H1 (cell line): ENCODE measurements around the gene GMNN. TPM values are rescaled to one million over a fixed set of nuclear protein-coding genes. Genes with fewer than 3 reads are reported as not detected.
A peak's percentile ranks its signal among the peaks of the same experiment; 100 is the strongest.

Experiments
- CTCF ChIA-PET: fragments of 300-600 bp; sonication (Branson Sonifier 250); formaldehyde crosslinking; loops from one replicate; lab custom pipeline; 2021; ENCODE audit not compliant: partially characterized antibody; lab: Charles Lee
- POLR2A ChIA-PET: fragments of 300-600 bp; sonication (Branson Sonifier 250); formaldehyde crosslinking; loops from one replicate; lab custom pipeline; 2021; ENCODE audit warnings: inconsistent platforms; ENCODE audit not compliant: partially characterized antibody; lab: Charles Lee
- DNase-seq, 2 experiments: peaks; one replicate each; pipeline versions ENCODE4 v3.0.0 to v3.0.0-alpha.2; 2010 to 2022; ENCODE audit warnings: low spot score in 2 of 2, low read depth in 1 of 2, mixed read lengths in 1 of 2
- FAIRE-seq: peaks from 2 replicates; lab custom pipeline; 2011; peaks lifted over from hg19 to GRCh38; lab: Jason Lieb, UNC
- H2AFZ ChIP-seq: 2 replicates; pipeline ENCODE4 v1.8.1; 2012; ENCODE audit warnings: low read length, inconsistent platforms
- H2AK5ac ChIP-seq: 2 replicates; pipeline ENCODE4 v1.6.1; 2013; ENCODE audit warnings: low read depth, low read length
- H2BK120ac ChIP-seq: replicated peaks from 2 replicates; pipeline ENCODE3; 2013; ENCODE audit warnings: low read depth, low read length, inconsistent platforms
- H2BK12ac ChIP-seq: 2 replicates; pipeline ENCODE4 v1.6.1; 2013; ENCODE audit warnings: low read depth, low read length
- H2BK15ac ChIP-seq: 2 replicates; pipeline ENCODE4 v1.6.1; 2013; ENCODE audit warnings: low read length
- H2BK20ac ChIP-seq: 2 replicates; pipeline ENCODE4 v1.6.1; 2013; ENCODE audit warnings: low read length
- H2BK5ac ChIP-seq: 2 replicates; pipeline ENCODE4 v1.6.1; 2013; ENCODE audit warnings: low read depth, low read length
- H3K14ac ChIP-seq: 2 replicates; pipeline ENCODE4 v1.6.1; 2013; ENCODE audit warnings: inconsistent platforms; ENCODE audit not compliant: insufficient read length
- H3K18ac ChIP-seq: 2 replicates; pipeline ENCODE4 v1.6.1; 2013; ENCODE audit warnings: low read length; ENCODE audit errors: extremely low read depth
- H3K23ac ChIP-seq: 2 replicates; pipeline ENCODE4 v1.6.1; 2013; ENCODE audit warnings: inconsistent platforms; ENCODE audit not compliant: insufficient read length
- H3K23me2 ChIP-seq: 2 replicates; pipeline ENCODE4 v1.6.1; 2013; ENCODE audit warnings: low read depth, low read length
- H3K27ac ChIP-seq: 2 replicates; pipeline ENCODE4 v1.6.1; 2011; ENCODE audit warnings: low read depth, low read length, inconsistent platforms
- H3K27me3 ChIP-seq, 4 experiments: replicated peaks in 1 of 4; 1 replicate in 1 of 4; 2 replicates in 3 of 4; pipeline versions ENCODE4 v1.6.1 to v1.8.1; 2011 to 2013; ENCODE audit warnings: low read length in 3 of 4, mild to moderate bottlenecking in 3 of 4, inconsistent platforms in 2 of 4, mixed read lengths in 2 of 4, moderate library complexity in 1 of 4; ENCODE audit not compliant: control insufficient read depth in 3 of 4, insufficient read depth in 3 of 4; ENCODE audit errors: extremely low read depth in 1 of 4
- H3K36me3 ChIP-seq, 4 experiments: 2 replicates each; pipeline versions ENCODE4 v1.6.1 to v1.8.1; 2011 to 2013; ENCODE audit warnings: mild to moderate bottlenecking in 4 of 4, low read length in 3 of 4, moderate library complexity in 2 of 4, control low read depth in 1 of 4, inconsistent platforms in 1 of 4; ENCODE audit not compliant: insufficient read depth in 4 of 4, control insufficient read depth in 2 of 4
- H3K4ac ChIP-seq: replicated peaks from 2 replicates; pipeline ENCODE3; 2013; ENCODE audit warnings: low read length, low read depth, mixed read lengths, inconsistent platforms; ENCODE audit not compliant: insufficient read length
- H3K4me1 ChIP-seq, 4 experiments: replicated peaks in 1 of 4; 1 replicate in 1 of 4; 2 replicates in 3 of 4; pipeline versions ENCODE4 v1.6.1 to v1.8.1; 2011 to 2013; ENCODE audit warnings: low read length in 3 of 4, inconsistent platforms in 2 of 4, mixed read lengths in 1 of 4; ENCODE audit not compliant: insufficient read depth in 4 of 4, control insufficient read depth in 3 of 4
- H3K4me2 ChIP-seq, 2 experiments: 2 replicates each; pipeline versions ENCODE4 v1.6.1 to v1.8.1; 2011 to 2013; ENCODE audit warnings: low read depth in 2 of 2, low read length in 2 of 2, control low read depth in 1 of 2, inconsistent platforms in 1 of 2, mild to moderate bottlenecking in 1 of 2; ENCODE audit not compliant: insufficient read depth in 1 of 2
- H3K4me3 ChIP-seq, 4 experiments: fragments of 200-600, 300-600 bp in 1 of 4; sonication (generic), shearing (Covaris generic), sonication (Bioruptor Twin) in 1 of 4; 2 replicates each; pipeline versions ENCODE4 v1.5.1 to v1.8.1; 2011 to 2016; ENCODE audit warnings: low read length in 4 of 4, low read depth in 3 of 4, control low read depth in 2 of 4, inconsistent platforms in 2 of 4, mild to moderate bottlenecking in 2 of 4, mixed read lengths in 1 of 4, moderate library complexity in 1 of 4; ENCODE audit not compliant: insufficient read depth in 2 of 4; ENCODE audit errors: extremely low read depth in 1 of 4
- H3K56ac ChIP-seq: replicated peaks from 2 replicates; pipeline ENCODE3; 2013; ENCODE audit warnings: low read depth, mild to moderate bottlenecking, mixed read lengths, low read length, inconsistent platforms; ENCODE audit not compliant: insufficient read length
- H3K79me1 ChIP-seq: 2 replicates; pipeline ENCODE4 v1.6.1; 2013; ENCODE audit warnings: low read depth, low read length, control low read depth
- H3K79me2 ChIP-seq, 2 experiments: 2 replicates each; pipeline versions ENCODE4 v1.6.1 to v1.8.1; 2012 to 2013; ENCODE audit warnings: low read length in 2 of 2, mild to moderate bottlenecking in 2 of 2, inconsistent platforms in 1 of 2; ENCODE audit not compliant: insufficient read depth in 2 of 2, control insufficient read depth in 1 of 2
- H3K9ac ChIP-seq, 4 experiments: replicated peaks in 1 of 4; 1 replicate in 1 of 4; 2 replicates in 3 of 4; pipeline versions ENCODE4 v1.6.1 to v1.8.1; 2011 to 2013; ENCODE audit warnings: low read depth in 3 of 4, low read length in 3 of 4, control low read depth in 2 of 4, mild to moderate bottlenecking in 2 of 4, moderate library complexity in 2 of 4, inconsistent platforms in 1 of 4; ENCODE audit errors: extremely low read depth in 1 of 4
- H3K9me3 ChIP-seq, 2 experiments: 2 replicates each; pipeline versions ENCODE4 v1.6.1 to v1.8.1; 2012 to 2013; ENCODE audit warnings: mild to moderate bottlenecking in 2 of 2, moderate library complexity in 2 of 2, control low read depth in 1 of 2, inconsistent platforms in 1 of 2, low read depth in 1 of 2, low read length in 1 of 2, mixed read lengths in 1 of 2; ENCODE audit not compliant: insufficient read depth in 2 of 2
- H4K20me1 ChIP-seq, 2 experiments: replicated peaks in 1 of 2; 2 replicates each; pipeline versions ENCODE3 to v1.8.1; 2011 to 2013; ENCODE audit warnings: inconsistent platforms in 2 of 2, low read length in 2 of 2, mild to moderate bottlenecking in 1 of 2; ENCODE audit not compliant: insufficient read depth in 2 of 2, control insufficient read depth in 1 of 2
- H4K5ac ChIP-seq: 2 replicates; pipeline ENCODE4 v1.6.1; 2013; ENCODE audit warnings: low read length, low read depth, mixed read lengths, inconsistent platforms; ENCODE audit not compliant: insufficient read length
- H4K8ac ChIP-seq: 2 replicates; pipeline ENCODE4 v1.8.0; 2013; ENCODE audit warnings: mild to moderate bottlenecking, moderate library complexity, low read length, inconsistent platforms; ENCODE audit not compliant: insufficient read depth; ENCODE audit errors: extremely low read depth
- H4K91ac ChIP-seq: replicated peaks from 2 replicates; pipeline ENCODE3; 2013; ENCODE audit warnings: low read length, mixed read lengths, inconsistent platforms; ENCODE audit not compliant: insufficient read length
- CHD2 ChIP-seq: IDR thresholded peaks from 2 replicates; pipeline ENCODE4 v1.6.1; 2012; ENCODE audit warnings: low read length, improper control_type of control experiment
- E2F6 ChIP-seq: IDR thresholded peaks from 2 replicates; pipeline ENCODE4 v1.6.1; 2012; ENCODE audit warnings: inconsistent platforms
- GTF2F1 ChIP-seq: IDR thresholded peaks from 2 replicates; pipeline ENCODE4 v1.6.1; 2012; ENCODE audit warnings: low read depth, low read length, improper control_type of control experiment, borderline replicate concordance
- KDM1A ChIP-seq: fragments of 200-600, 300-600 bp; sonication (generic); IDR thresholded peaks from 2 replicates; pipeline ENCODE4 v1.7.1; 2016; ENCODE audit warnings: mild to moderate bottlenecking, low read length, borderline replicate concordance
- SIN3A ChIP-seq, 2 experiments: IDR thresholded peaks in 1 of 2; conservative IDR thresholded peaks in 1 of 2; 2 replicates each; pipeline ENCODE4 v1.6.1; 2011 to 2012; ENCODE audit warnings: low read length in 2 of 2, improper control_type of control experiment in 1 of 2, low read depth in 1 of 2, mild to moderate bottlenecking in 1 of 2
- TEAD4 ChIP-seq: IDR thresholded peaks from 2 replicates; pipeline ENCODE4 v1.6.1; 2012; ENCODE audit warnings: low read depth, low read length, inconsistent platforms, mixed read lengths
- YY1 ChIP-seq: IDR thresholded peaks from 2 replicates; pipeline ENCODE4 v1.6.1; 2011; ENCODE audit warnings: low read depth, mild to moderate bottlenecking, low read length
- WGBS, 2 experiments: shearing (Covaris generic) in 1 of 2; methylation state at CpG; one replicate each; pipeline versions ENCODE4 v1.1.6 to v1.1.7; 2013 to 2015; ENCODE audit warnings: low lambda C conversion rate in 2 of 2, mixed read lengths in 2 of 2, inconsistent platforms in 1 of 2, low coverage in 1 of 2, missing lambda C conversion rate in 1 of 2; ENCODE audit not compliant: insufficient replicate concordance in 2 of 2, insufficient coverage in 1 of 2, insufficient read length in 1 of 2; ENCODE audit errors: extremely low coverage in 1 of 2, missing lambda C conversion rate in 1 of 2; 5-methylcytosine and 5-hydroxymethylcytosine counted together
- polyA plus RNA-seq, 7 experiments: library from polyadenylated mRNA; depleted of rRNA in 3 of 7; stranded (reverse) in 5 of 7; unstranded in 2 of 7; fragments of >200 nt in 5 of 7; fragments of 200-250 nt in 2 of 7; gene quantifications; 1 replicate in 5 of 7; 2 replicates in 1 of 7; 4 replicates in 1 of 7; pipeline versions ENCODE4 v1.2.1 to v1.2.3, GENCODE V29; 2011 to 2013; ENCODE audit warnings: missing spikeins in 2 of 7, mixed read lengths in 2 of 7
- total RNA-seq: library from RNA; stranded (reverse); fragmentation: NEBNext Ultra II Directional; extraction: Animal tissue kit (Norgen Biotek cat#: 25700); gene quantifications from 2 replicates; pipeline ENCODE4 v1.2.1, GENCODE V29; 2021

The GMNN gene
- total and polyA plus RNA-seq, 2 of the 8 experiments (the other 6 are each of a cell fraction or from before 2014, with no cell fraction given): 65.9 to 101 TPM

- Histone ChIP-seq H2BK5ac (no peak overlapping the region), H4K5ac (no peak overlapping the region), H3K4me3 (no peak overlapping the region), H3K27me3 (no peaks in the 10 kb centered on the region), H2BK12ac (no peak overlapping the region), H3K9ac (no peak overlapping the region), H3K36me3 (no peaks in the 10 kb centered on the region), H3K79me1 (no peaks in the 10 kb centered on the region), H3K23me2 (no peaks in the 10 kb centered on the region; the same call in 1 of the 2 replicates), H2AK5ac (no peak overlapping the region), H2BK120ac (no peak overlapping the region), H3K79me2 (no peaks in the 10 kb centered on the region), H2BK15ac (no peak overlapping the region), H3K4me2 (no peak overlapping the region), H3K4ac (no peak overlapping the region), H4K8ac (no peak overlapping the region), H4K20me1 (no peaks in the 10 kb centered on the region), H3K9me3 (no peaks in the 10 kb centered on the region), H3K4me1 (peaks cover 0 to 5% (median 0%) of the 10 kb centered on the region in 4 experiments; a peak in 2 of 7 replicates), H2AFZ (no peak overlapping the region), H3K27ac (no peak overlapping the region), H3K14ac (no peak overlapping the region), H3K23ac (no peak overlapping the region), H3K18ac (no peak overlapping the region), H2BK20ac (no peak overlapping the region), H4K91ac (no peak overlapping the region), H3K56ac (no peak overlapping the region)
- DNase-seq (no peak), FAIRE-seq (peak; percentile 24)
- POLR2A ChIA-PET: no interaction called here
- CTCF ChIA-PET: interaction anchor here (0.8 to 1.8 kb wide), 3 partner anchors 51 to 233 kb away, joined by 3 to 6 read pairs (median 3); no protein-coding TSS in a partner anchor
- WGBS, 2 experiments: 94% methylated on average over 2 of the region's 2 CpGs; no CpG with 5 or more reads in 1 of the 2 experiments
- TF ChIP-seq SIN3A (conservative IDR thresholded peaks at IDR 0.05 in 1 of 2, IDR thresholded peaks at IDR 0.05 in 1 of 2; ENCODE audit: low read depth in 1 of 2, low read length in 2 of 2) (no peak), YY1 (no peak), TEAD4 (no peak), GTF2F1 (no peak), CHD2 (no peak), KDM1A (no peak), E2F6 (no peak)
These were observed 20.4 kb downstream of the GMNN start for GRCh38 chr6:24795106-24795505.
